CD4-positive, alpha-beta T cell treated with Interferon alpha-2 for 1 hour (primary cell): ENCODE measurements around the gene SERPINA4.
"Not testable (repeated sequence)": the region's sequence is repeated elsewhere in the genome, so short reads cannot be mapped to it uniquely, and the experiment has no call there.

Source experiments
- DNase-seq, 2 donors: peaks; one replicate each; pipeline ENCODE4 v3.0.0-alpha.2; 2020 to 2022

SERPINA4 gene

GRCh38 chr14:94570440-94570839 lies 9.2 kb downstream of the SERPINA4 start:
- DNase-seq, result no peak

- DNase-seq, result no peak
Observed at GRCh38 chr14:94571395-94571794, 10.2 kb downstream of the SERPINA4 start.

DNA sequence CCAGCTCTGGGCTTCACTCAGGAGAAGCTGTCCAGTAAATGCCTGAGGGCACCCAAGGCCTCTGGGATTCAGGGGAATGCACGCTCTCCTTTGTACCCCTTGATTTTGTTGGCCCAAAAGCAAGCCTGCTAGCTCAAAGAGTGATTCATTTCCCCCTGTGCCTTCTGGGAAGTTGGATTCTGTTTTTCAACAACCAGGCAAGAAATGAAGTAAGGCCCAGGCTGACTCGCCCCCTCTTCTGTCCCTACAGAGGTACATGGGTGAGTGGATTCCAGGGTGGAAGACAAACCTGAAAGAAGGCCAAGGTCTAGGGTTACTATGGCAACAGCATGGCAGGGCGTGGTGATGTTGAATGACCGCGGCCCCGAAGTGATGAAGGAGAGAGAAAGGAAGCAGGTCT lies 10.7 kb downstream of the SERPINA4 start:
- DNase-seq, result no peak

DNA sequence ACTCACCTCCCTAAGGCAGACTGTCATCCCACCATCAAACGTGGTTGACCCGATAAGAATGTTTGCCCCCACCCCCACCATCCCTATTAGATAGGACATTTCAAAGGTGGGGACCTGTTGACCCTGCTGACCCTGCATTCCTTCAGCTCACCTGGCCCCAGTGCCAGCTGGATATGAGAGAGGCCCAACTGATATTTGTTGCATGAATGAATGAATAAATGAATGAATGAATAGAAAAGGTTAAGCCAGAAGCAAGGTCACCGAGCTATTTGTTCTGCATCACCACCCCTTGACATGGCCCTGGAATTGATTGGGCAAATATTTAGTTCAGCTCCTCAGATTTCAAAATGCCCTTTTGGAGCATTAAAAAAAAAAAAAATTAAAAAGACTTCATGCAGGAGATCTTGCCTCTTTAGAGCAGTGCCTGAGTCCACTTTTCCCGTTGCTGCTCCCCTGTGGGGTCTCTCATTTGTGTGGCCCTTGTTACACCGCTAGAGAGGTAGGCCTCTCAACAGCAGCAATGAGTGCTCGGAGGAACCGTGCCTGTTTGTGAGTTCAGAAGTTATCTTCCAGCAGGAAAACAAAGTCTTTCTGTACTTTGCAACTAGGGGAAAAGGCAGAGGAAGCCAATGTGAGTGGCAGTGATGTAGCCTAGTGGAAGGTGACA lies 11.5 kb downstream of the SERPINA4 start:
- no peak for DNase-seq

DNA sequence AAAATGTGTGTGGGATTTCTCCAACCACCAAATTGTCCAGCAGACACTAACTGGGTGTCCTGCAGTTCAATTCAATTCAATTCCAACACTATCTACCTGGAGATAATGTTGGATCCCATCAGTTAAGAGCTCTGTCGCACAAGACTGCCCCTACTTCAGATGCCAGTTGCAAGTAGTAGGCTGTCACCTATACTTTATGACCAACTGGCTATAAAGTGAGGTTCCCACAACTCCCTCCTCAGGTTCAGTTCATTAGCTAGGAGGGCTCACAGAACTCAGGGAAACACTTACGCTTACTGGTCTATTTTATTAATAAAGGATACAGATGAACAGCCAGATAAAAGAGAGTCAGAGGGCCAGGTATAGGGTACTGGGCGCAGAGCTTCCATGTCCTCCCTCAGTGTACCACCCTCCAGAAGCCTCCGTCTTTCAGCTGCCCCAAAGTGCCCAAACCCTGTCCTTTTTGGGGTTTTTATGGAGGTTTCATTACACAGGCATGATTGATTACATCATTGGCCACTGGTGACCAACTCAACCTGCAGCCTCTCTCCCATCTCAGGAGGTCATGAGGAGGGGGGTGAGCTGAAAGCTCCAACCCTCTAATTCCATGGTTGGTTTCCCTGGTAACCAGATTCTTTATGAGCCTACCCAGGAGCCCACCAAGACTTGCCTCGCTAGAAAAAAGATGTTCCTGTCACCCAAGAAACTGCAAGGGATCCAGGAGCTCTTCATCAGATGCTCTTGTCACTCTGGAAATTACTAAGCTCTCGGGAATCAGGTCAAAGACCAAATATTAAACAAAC lies 12.4 kb downstream of the SERPINA4 start:
- no peak for DNase-seq

DNA sequence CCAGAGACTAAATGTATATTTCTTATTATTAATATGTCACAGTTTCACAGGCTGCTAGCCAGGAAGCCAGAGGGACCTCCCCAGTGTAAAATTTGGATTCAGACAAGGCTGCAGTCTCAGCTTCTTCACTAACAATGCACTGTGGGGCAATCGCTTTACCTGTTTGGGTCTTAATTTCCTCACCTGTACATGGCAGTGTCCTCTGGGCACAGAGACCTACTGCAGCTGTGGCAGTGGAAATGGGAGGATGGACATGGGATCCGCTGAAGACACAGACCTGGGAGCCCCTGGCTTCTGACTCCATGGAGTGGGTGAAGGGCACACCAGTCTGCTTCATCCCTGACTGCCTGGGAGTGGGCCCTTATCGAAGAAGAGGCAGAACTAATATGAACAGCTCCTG lies 13.1 kb downstream of the SERPINA4 start:
- DNase-seq, result no peak

- DNase-seq, result no peak
Observed at GRCh38 chr14:94575730-94576585, 14.7 kb downstream of the SERPINA4 start.

DNA sequence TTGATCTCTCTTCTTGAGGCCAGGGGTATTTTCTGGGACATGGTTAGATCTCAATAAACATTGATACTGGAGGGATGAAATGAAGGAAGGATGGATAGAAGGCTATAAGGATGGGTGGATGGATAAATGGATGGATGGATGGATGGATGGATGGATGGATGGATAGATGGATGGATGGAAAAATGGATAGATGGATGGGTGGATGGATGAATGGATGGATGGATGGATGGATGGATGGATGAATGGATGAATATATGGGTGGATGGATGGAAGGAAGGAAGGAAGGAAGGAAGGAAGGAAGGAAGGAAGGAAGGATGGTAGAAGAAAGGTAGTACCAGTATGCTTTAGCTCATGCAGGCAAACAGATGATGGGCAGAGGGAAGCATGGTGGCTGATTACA lies 16.2 kb downstream of the SERPINA4 start:
- not testable (repeated sequence) for DNase-seq

- no peak for DNase-seq
Observed at GRCh38 chr14:94578712-94579111, 17.5 kb downstream of the SERPINA4 start.

GRCh38 chr14:94581127-94581999 lies 20.1 kb downstream of the SERPINA4 start, which contains the start of gene SERPINA5:
Gene SERPINA5 (plus strand): TSS chr14:94581426. CDS start chr14:94587363, 5,937 bp downstream.
- DNase-seq, result no peak

- DNase-seq, result no peak
Observed at GRCh38 chr14:94582199-94582750, 21.0 kb downstream of the SERPINA4 start.

- no peak for DNase-seq
Observed at GRCh38 chr14:94582851-94583250, 21.6 kb downstream of the SERPINA4 start.

- DNase-seq, result no peak
Observed at GRCh38 chr14:94583557-94583956, 22.3 kb downstream of the SERPINA4 start.

- no peak for DNase-seq
Observed at GRCh38 chr14:94584591-94585280, 23.5 kb downstream of the SERPINA4 start.

DNA sequence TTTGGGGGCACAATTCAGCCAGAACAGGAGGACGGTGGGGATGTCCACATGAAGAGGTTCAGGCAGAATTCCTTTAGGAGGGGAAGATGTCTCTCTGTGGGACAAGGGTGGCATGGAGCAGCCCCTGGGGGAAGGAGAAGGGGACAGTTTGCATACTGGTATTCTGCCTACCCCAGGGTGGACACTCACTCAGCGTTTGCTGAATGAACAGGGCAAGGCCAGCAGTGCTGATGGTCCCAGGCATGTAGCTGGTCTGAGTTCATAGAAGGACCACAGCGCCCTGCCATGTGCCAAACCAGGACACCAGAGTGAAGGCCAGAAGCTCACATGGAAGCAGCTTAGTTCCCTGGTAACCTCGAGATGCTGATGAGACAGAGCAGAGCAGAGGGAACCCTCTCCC lies 25.4 kb downstream of the SERPINA4 start:
- DNase-seq, result no peak

- no peak for DNase-seq
Observed at GRCh38 chr14:94588311-94588710, 27.1 kb downstream of the SERPINA4 start.

DNA sequence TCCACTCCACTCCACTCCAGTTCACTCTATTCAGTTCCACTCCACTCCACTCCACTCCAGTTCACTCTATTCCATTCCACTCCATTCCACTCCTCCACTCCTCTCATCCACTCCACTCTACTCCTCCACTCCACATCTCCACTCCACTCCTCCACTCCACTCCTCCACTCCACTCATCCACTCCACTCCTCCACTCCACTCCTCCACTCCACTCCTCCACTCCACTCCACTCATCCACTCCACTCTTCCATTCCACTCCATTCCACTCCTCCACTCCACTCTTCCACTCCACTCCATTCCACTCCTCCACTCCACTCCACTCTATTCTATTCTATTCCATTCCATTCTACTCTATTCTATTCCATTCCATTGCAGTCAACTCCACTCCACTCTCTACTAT lies 29.8 kb downstream of the SERPINA4 start:
- no peak for DNase-seq

GRCh38 chr14:94591871-94592270 lies 30.6 kb downstream of the SERPINA4 start:
- no peak for DNase-seq

DNA sequence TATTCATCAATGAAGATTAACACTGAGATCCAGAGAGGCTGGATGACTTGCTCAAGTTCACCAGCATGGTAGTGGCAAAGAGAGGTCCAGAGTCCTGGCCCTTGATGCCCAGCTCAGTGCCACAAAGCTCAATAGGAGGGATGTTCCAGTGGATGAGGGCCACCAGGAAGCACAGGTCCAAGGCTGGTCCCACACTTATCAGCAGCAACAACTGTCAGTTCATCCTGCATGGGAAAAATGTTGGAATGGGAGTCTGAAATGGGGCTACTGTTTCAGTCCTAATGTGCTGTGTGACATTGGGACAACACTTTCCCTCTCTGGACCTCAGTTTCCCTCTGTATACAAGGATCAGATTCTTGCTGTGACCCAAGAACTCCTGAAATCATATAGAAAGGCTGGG lies 31.2 kb downstream of the SERPINA4 start:
- DNase-seq, result no peak

- DNase-seq, result no peak
Observed at GRCh38 chr14:94593376-94593748, 32.1 kb downstream of the SERPINA4 start.

DNA sequence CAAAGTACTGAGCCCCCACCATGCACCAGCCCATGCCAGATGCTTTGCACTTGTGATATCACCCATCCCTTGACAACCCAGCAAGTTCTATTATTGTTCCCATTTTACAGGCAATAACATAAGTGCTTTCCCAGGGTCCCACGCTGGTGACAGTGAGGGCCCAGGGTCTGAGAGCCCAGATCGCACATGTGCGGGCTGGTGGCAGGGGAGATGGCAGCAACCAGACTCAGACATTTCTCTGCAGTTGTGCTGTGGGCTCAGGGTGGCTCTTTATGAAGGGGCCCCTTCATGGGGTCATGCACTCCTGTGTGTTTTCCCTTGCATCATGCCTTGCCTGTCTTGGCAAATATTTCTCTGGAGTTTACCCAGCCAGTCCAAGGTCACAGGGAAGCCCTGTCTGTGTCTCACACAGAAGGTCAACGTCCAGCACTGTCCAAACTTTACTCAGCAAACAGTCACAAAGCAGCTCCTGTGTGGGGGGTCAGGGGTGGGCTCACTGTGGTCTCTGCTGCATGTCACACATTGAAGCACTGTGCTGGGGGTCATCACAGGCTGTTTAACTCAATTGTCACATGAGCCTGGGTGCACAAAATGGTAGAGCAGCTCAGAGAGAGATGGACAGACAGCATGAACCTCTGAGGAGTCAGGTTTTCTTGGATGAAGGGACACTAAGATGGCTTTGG lies 32.6 kb downstream of the SERPINA4 start:
- no peak for DNase-seq
